ENCODE measurements around the gene RNF208.

- TF ChIP-seq CTCF (IDR thresholded peaks at IDR 0.05) (no peak), EZH2 (IDR thresholded peaks at IDR 0.05; ENCODE audit: borderline replicate concordance, insufficient read depth, low read depth, low read length, poor library complexity, severe bottlenecking) (no peak)
These were observed 14.9 kb upstream of the RNF208 start for GRCh38 chr9:137236936-137237421.

All from B cell (primary cell).